HFF-Myc (cell line): ENCODE results near the gene PEMT.

Experiments
- DNase-seq: peaks from one replicate; pipeline ENCODE4 v3.0.0-alpha.2; 2011; ENCODE audit warnings: low read depth; ENCODE audit errors: extremely low read depth
- H3K4me3 ChIP-seq: replicated peaks from 2 replicates; pipeline ENCODE4 v1.5.1; 2011; ENCODE audit warnings: low read depth, mild to moderate bottlenecking, control low read depth, low read length
- TF ChIP-seq, protein P1 (sequence below): IDR thresholded peaks from 2 replicates; pipeline ENCODE4 v1.5.1; 2012; ENCODE audit warnings: mild to moderate bottlenecking, low read depth, low read length, control low read depth; ENCODE audit errors: missing control alignments

The PEMT gene

DNA sequence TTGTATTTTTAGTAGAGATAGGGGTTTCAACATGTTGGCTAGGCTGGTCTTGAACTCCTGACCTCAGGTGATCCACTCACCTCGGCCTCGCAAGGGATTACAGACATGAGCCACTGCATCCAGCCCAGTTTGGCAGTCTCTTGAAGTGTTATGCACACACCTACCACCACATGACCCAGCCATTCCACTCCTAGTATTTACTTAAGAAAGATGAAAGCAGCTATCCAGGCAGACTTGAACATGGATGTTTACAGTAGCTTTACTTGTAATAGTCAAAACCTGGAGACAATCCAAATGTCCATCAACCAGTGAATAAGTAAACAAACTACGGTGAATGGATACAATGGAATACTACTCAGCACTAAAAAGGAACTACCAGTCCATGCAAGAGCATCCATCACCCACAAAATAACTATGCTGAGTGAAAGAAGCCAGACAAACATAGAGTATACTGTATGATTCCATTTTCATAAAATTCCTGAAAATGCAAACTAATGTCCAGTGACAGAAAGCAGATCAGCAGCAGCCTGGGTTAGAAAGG, 57.5 kb downstream of the PEMT start:
- no peak for DNase-seq
- H3K4me3 ChIP-seq = no peak overlapping the region
- TF ChIP-seq, protein P1, sequence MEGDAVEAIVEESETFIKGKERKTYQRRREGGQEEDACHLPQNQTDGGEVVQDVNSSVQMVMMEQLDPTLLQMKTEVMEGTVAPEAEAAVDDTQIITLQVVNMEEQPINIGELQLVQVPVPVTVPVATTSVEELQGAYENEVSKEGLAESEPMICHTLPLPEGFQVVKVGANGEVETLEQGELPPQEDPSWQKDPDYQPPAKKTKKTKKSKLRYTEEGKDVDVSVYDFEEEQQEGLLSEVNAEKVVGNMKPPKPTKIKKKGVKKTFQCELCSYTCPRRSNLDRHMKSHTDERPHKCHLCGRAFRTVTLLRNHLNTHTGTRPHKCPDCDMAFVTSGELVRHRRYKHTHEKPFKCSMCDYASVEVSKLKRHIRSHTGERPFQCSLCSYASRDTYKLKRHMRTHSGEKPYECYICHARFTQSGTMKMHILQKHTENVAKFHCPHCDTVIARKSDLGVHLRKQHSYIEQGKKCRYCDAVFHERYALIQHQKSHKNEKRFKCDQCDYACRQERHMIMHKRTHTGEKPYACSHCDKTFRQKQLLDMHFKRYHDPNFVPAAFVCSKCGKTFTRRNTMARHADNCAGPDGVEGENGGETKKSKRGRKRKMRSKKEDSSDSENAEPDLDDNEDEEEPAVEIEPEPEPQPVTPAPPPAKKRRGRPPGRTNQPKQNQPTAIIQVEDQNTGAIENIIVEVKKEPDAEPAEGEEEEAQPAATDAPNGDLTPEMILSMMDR = no peak

DNA sequence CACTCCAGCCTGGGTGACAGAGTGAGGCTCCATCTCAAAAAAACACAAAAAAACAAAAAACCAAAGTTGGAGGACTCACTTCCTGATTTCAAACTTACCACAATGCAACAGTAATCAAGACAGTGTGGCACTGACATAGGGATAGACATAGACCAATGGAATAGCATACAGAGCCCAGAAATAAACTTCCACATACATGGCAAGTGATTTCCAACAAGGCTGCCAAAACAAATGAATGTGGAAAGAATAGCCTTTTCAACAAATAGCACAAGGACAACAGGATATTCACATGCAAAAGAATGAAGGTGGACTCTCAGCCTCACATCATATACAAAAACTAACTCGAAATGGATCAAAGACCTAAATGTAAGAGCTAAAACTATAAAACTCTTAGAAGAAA, 58.5 kb downstream of the PEMT start:
- DNase-seq = no peak
- no peak overlapping the region for H3K4me3 ChIP-seq
- TF ChIP-seq, protein P1 = no peak

DNA sequence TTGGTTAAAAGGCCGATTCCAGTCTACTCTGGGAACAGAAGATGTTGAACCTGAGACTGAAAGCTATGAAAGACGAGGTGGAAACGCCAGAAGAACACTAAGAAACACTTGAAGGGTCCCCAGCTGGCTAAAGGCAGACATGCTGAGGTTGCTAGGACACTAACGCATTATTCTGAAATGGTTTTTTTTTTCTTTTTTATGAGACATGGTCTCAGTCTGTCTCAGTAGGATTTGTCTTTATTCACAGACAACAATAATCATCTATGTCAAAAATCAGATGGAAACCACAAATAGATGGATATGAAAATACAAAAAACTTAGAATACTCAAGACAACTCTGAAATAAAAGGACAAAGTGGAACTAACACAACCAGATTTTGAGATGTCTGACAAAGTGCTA, 60.4 kb downstream of the PEMT start:
- H3K4me3 ChIP-seq = no peak overlapping the region
- no peak for DNase-seq
- TF ChIP-seq, protein P1 = no peak

DNA sequence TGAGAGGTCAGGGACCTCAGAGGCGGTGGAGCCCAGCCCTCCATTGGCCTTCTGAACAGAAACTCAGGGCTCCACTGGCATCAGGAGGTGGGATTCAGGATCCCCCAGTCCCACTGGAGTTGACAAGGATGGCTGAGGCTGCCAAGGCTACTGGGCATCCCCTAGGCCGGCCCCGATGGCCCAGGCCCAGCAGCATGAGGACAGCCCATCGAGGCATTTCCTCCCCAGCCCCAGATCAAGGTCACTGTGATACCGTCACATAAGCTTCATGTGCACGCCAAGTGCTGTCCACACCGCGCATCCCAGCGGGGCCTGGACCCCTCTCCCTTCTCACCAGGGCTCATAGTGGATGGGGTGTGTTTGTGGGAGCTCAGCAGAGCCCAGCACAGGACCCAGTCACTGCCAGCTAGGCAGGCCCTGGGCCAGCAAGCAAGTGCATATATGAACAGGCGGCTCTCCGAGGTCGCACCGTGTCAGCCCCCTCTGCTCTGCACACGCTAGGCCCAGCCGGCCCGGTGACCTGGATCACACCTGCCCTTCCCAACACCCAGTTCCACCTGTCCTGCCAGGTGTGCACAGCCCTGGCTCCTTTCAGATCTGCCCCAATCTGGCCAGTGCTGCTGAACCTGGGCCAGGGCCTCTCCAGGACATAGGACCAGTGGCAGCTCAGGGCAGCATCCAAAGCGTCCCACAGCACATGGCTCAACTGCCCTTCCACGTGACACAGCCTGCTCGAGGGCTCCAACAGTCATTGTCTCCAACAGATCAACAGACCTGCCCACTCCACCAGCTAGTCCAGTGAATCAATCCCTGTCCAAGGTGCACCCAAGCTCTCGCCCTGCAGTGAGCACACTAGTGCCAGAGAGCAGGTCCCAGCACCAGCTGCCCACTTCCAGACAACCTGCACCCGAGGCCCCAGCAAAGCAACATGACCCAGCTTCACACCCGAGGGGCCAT, 62.5 kb downstream of the PEMT start:
- TF ChIP-seq, protein P1 = no peak

DNA sequence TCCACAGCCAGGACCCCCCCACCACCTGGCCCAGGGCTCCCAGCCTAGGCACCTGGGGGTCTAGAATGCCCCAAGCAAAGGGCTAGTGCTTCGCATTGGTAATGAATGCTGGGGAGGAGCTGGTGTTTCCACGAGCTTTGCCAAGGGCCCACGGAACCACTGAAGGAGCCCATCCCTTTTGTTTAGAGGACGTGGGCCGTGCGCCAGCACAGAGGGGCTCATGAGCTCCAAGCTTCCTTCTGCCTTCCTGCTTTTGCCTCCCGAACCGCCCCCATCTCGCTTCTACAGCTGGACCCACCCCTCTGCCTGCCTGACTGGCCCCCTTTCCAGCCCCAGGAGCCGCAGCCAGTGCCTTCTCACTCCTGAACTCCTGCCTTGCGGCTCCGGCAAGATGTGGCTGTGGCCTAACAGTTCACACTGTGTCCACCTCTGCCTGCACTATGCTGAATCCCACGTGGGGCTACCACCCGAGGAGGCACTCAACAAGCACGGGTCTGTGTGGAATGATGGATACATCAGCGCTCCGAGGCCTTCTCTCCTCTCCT, 63.5 kb downstream of the PEMT start:
- DNase-seq = no peak
- no peak overlapping the region for H3K4me3 ChIP-seq
- TF ChIP-seq, protein P1 = no peak

More for the DNA sequence above, 62.5 kb downstream of the PEMT start:
- no peak overlapping the region for H3K4me3 ChIP-seq
- no peak for DNase-seq

DNA sequence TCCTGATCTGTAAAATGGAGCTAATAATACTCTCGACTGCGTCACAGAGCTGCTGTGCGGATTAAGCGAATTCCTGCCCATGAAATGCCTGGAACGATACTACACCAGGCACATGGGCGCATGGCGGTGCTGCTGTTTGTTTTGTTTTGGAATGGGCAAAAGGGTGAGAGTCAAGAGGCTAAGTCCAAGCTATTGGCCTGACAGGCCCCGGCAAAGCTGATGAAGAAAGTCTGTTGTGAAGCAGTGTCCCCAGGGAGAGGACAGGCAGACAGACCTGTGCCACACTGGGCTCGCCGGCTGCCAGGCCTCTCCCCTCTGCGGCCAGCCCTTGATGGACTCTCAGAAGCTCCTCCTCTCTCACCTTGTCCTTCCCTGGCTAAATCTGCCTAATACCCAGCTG, 64.0 kb downstream of the PEMT start:
- no peak overlapping the region for H3K4me3 ChIP-seq
- DNase-seq = no peak
- TF ChIP-seq, protein P1 = no peak
